Raji (cell line): ENCODE measurements around the gene ATXN1.
A peak's percentile ranks its signal among the peaks of the same experiment; 100 is the strongest.

Experiments used
- POLR2A ChIP-seq: IDR thresholded peaks from 2 replicates; pipeline ENCODE4 v1.6.1; 2011; ENCODE audit warnings: low read depth, low read length, control low read depth; ENCODE audit not compliant: insufficient read depth

Gene ATXN1

GRCh38 chr6:16420715-16421461 is 340.4 kb downstream of the ATXN1 start:
- peak; percentile 58 for TF ChIP-seq POLR2A

DNA sequence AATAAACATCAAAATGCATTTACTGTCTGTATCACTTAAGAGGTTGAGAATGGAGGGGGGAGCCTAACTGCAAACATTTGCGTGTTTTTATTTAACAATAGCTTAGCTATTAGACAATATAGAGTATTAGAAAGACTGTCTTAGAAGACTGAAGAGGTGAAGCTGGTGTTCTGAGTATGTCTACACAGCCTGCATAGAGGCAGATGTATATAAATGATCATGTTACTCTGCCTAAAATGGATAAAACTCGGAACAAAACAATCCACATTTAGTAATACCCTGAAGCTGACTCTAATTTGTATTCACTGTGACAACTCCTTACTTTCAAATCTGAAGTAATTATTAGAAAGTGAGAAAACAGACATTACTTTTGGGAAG is 340.9 kb downstream of the ATXN1 start:
- TF ChIP-seq POLR2A: no peak

DNA sequence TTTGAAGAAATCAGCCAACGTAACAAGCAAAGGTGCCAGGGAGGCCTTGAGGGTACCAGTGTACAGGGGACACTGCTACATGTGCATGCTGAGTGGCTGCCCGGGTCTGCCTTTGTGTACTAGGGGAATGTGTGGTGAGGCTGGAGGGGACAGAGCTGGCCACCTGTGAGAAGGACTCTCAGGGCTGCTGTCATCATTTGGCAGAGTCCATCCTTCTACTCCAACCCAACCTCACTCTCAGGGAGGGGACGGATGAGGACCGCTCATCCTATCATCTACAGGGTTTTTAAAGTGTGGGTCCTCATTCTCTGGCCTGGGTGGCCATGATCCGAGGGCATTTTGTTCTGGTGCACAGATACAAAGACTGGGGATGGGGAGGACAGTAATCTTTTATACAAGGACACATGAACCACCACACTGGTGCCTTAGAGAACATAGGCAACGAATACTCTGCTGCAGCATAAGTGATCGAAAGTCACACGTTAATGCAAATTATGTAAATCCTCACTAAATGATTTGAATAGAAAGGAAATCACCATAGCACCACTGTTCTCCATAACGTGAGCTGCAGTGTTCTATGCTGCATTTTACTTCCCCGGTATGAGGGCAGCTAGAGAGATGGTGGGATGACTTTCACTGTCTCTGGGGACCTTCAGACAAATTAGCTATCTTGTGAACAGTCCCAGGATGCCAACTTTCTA is 341.5 kb downstream of the ATXN1 start:
- peak; percentile 83 for TF ChIP-seq POLR2A

DNA sequence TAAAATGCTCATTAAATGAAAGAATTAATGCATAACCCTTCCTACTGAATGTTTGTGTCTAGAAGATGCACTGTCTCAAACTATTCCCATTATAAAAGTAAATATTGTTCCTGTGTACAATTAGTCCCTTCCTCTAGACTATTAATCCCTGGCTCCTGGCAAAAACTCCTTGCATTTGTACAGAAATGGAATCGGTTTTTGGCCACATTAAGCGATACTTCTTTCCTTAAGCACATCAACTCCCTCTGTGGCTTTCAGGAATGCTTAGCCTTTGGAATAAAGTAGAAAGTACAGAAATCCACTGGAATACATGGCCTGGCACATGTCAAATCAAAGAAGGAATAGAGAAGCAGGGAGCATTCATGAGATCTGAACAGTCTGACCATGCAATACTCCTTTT is 343.1 kb downstream of the ATXN1 start:
- no peak for TF ChIP-seq POLR2A

DNA sequence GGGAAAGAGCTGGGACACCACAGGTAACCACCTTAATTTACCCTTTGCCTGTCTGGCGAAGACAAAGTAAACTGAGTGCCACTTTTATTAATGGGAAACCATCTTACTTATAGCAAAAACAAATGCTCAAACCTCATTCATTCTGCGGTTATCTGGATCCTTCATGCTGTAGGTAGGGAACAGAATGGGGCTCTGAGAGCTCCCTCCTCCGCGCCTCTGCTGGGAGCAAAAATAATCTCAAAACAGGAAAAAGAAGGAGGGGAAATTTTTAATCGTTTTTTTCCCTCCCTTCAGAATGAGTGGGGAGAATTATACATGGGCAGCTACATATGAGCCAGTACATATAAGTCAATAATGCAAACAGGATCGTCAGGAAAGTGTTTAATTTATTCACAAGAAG is 345.6 kb downstream of the ATXN1 start:
- no peak for TF ChIP-seq POLR2A

DNA sequence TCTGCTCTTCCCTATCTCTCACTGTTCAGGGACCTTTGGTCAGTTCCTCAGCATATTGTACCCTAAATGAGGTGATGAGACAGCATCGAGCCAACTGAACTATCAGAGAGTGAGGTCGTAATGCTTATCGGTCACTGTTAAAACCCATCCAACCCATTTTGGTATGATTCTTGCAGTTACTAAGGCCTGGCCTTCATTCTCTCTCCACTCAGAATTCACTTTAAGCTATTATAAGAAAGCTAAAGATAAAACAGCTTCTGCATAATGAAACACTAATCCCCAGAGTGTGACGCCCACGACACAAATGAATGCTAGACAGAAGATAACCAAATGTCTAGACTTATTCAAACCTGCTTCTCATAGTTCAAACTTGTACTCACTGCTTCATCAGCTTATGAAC is 347.1 kb downstream of the ATXN1 start:
- TF ChIP-seq POLR2A: no peak

GRCh38 chr6:16413399-16413798 is 347.9 kb downstream of the ATXN1 start:
- no peak for TF ChIP-seq POLR2A

DNA sequence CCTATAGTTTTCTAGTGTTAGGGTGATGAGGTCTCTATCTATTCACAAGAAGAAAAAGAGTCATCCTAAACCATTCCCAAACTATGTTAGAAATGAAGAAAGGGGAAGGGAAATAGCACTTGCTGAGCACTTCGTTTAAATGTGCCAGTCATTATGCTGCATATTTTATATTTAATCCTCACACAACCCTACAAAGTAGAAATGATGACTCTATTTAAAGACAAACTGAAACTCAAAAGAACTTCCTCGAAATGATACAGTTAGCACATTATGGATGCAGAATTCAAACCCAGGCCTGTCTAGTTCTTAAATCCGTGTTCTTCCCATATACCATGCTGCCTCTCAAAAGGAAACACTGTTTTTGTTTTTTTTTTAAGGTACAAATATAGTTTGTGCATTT is 348.3 kb downstream of the ATXN1 start:
- TF ChIP-seq POLR2A: no peak

DNA sequence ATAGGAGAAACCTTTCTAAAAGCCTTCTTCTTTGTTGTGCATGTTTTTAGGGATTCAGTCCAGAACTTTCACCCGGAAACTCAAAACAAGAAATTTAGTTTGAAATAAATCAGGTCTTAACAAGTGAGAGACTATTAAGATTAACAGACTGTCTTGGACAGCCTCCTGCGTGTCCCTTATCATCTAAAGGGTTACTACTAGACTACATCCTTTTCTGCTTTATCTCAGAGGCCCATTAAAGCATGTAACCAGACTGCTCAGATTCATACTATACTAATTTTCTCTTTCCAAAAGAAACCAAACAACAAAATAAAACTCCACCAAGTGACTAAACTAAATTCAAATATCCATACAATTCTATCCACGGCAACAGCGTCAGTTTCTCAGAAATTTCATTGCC is 349.1 kb downstream of the ATXN1 start:
- no peak for TF ChIP-seq POLR2A

DNA sequence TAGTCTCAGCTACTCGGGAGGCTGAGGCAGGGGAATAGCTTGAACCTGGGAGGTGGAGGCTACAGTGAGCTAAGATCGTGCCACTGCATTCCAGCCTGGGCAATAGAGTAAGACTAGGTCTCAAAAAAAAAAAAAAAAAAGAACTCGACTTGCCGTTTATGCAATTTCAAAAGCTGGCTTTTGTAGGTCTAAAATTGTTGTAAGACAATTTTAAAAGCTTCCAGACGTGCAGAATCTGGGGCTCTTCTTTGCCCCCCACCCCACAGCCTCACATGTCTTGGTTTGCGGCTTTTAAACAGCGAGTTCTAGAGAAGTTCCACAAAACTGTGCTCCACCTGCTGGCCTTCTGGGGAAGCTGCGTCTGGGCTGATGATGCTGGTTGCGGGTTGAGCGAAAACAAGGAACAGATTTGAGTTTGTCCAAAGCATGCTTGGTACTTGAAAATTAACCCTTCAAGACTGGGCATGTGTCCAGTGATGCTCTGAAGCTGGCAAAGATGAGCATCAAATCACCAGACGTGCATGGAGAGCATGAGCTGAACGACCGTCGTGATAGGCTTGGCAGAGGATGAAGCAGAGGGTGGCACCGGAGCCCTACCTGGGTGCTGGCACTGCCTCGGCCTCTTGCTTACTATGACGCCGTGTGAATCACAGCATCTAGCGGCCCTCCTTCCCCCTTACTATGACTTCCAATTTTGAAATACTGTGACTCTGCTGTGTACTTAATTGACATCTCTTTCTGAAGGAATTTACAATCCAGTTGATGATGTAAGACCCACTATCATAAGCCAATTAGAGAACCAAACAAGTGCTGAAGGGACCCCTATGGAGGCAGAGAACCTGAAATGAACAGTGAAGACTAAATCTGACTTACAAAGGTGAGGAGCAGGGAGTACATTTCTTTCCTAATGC is 351.5 kb downstream of the ATXN1 start:
- no peak for TF ChIP-seq POLR2A

DNA sequence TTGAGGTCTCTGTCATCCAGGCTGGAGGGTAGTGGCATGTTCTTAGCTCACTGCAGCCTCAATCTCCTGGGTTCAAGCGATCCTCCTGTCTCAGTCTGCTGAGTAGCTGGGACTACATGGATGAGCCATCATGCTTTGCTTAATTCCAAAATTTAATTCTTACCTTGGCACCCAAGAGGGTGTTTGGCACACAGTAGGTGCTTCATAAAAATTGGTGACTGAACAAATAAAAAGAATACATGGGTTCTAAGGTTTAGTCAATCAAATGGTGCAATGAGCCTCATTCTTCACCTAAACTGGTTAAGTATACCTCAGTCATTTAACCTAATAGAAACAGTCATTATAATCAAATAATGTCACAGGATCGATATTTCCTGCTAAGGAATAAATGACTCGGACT is 352.5 kb downstream of the ATXN1 start:
- TF ChIP-seq POLR2A: no peak

- no peak for TF ChIP-seq POLR2A
Observed at GRCh38 chr6:16406966-16407365, 354.3 kb downstream of the ATXN1 start.

GRCh38 chr6:16405375-16405774 is 355.9 kb downstream of the ATXN1 start:
- no peak for TF ChIP-seq POLR2A

DNA sequence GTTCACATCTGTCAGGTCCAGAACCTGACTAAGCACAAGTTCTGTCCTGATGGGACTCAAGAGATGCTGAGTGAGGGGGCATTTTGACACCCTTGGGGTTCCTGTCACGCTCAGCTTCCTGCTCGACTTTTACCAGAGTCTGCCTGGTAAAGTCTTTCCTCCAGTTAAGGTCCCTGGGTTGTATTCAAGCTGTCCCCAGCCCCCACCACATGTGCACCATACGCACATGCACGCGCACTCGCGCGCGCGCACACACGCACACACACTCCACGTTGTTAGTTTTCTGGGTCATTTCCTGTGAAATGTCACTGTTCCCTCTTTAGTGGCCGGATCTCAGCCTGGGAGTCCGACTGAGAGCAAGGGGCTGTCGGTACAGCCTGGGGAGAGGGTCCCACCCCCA is 356.8 kb downstream of the ATXN1 start:
- no peak for TF ChIP-seq POLR2A

GRCh38 chr6:16403831-16404230 is 357.4 kb downstream of the ATXN1 start:
- no peak for TF ChIP-seq POLR2A

- TF ChIP-seq POLR2A: no peak
Observed at GRCh38 chr6:16402581-16402900, 358.7 kb downstream of the ATXN1 start.
